RPMI8226 (cell line): Measurements from ENCODE around the gene EIF2S3B.

ENCODE experiments used
- DNase-seq: peaks from one replicate; pipeline ENCODE4 v3.0.0-alpha.2; 2015

The EIF2S3B gene

DNA sequence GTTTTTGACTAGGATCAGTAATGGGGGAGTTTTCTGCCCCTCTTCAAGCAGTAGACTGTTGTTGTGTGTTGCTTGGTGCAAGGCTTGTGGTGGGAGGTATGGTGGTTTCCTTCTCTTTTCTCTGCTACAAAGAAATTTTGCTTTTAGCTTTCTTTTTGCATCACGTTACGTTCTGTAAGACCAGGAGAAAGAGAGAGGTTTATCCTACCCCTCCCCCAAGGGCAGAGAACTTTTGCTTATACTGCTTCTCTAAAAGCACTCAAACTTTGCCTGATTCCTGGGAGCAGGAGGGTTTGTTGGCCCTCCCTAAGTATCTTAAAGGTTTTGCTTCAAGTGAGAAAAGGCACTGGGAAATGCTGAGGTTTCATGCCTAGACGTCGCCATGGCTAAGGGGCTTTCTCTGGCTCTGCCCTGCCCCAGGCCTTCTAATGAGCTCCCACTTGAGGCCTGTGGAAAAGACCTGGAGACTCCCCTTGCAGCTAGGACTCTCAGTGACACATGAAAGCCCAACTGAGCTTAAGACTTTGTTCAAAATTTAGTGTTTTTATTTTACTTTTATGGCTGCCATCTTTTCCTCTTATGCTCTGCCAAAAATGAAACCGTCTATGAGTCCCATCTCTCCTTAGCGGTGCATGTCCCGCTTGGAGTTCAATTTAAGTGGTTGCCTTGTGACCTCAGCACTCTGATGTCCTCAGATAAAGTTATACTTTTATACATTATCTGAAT, 49.2 kb downstream of the EIF2S3B start:
- DNase-seq, result no peak

DNA sequence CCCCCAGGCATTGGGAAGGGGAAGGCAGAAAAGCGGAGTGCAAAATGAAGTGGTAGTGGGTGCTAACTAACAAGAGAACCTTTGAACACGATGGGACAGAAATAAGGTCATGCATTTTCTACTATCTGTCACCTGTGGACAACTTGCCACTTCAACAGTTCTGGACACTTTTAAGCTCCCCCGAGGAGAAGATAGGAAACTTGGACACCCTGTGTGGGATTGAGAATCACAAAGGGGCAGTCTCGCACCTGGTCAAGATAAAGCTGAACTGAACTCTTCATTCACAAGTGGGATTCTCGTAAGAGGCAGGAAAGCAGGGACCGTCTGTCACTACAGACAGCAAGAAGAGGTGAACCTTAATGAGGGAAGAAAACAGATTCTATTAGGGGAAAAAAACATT, 51.6 kb downstream of the EIF2S3B start:
- DNase-seq, result no peak

DNA sequence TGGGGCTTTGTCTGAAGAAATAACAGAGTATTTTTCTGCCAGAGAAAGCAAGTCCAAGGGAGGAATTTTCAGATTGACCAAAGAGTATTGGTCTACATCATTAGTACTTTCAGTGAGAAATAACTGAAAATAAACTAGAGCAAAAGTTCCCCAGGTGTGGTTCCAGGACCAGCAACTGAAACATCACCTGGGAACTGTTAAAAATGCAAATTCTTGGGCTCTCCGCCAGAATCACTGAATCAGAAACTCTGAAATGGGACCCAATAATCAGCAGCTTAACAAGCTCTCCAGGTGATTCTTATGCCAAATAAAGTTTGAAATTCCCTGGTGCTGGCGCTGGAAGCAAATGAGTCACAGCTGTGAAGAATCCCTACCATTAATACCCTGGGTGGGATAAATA, 52.1 kb downstream of the EIF2S3B start:
- DNase-seq, result peak; percentile 37
